ENCODE measurements around the gene MDGA2.

Gene MDGA2

GRCh38 chr14:47057364-47057763 lies 618.0 kb downstream of the MDGA2 start:
- no peak for TF ChIP-seq TAF1 (IDR thresholded peaks at IDR 0.05; ENCODE audit: borderline replicate concordance, low read depth, low read length)
- TF ChIP-seq POLR2A (IDR thresholded peaks at IDR 0.05; ENCODE audit: low read depth, low read length): no peak
- TF ChIP-seq POLR2AphosphoS5 (IDR thresholded peaks at IDR 0.05; ENCODE audit: low read depth, low read length): no peak
- FAIRE-seq: no peak

GRCh38 chr14:47044841-47045240 lies 630.6 kb downstream of the MDGA2 start:
- DNase-seq (ENCODE audit: insufficient read length) (no peak), FAIRE-seq (no peak)
- TF ChIP-seq POLR2A (IDR thresholded peaks at IDR 0.05; ENCODE audit: low read depth, low read length) (no peak), POLR2AphosphoS5 (IDR thresholded peaks at IDR 0.05; ENCODE audit: low read depth, low read length) (no peak), TAF1 (IDR thresholded peaks at IDR 0.05; ENCODE audit: borderline replicate concordance, low read depth, low read length) (no peak)

More at GRCh38 chr14:47057364-47057763, 618.0 kb downstream of the MDGA2 start:
- DNase-seq (ENCODE audit: insufficient read length): no peak

- no peak for DNase-seq (ENCODE audit: insufficient read length)
- FAIRE-seq: no peak
- TF ChIP-seq TAF1 (IDR thresholded peaks at IDR 0.05; ENCODE audit: borderline replicate concordance, low read depth, low read length) (no peak), POLR2A (IDR thresholded peaks at IDR 0.05; ENCODE audit: low read depth, low read length) (no peak), POLR2AphosphoS5 (IDR thresholded peaks at IDR 0.05; ENCODE audit: low read depth, low read length) (no peak)
Observed at GRCh38 chr14:47040550-47040949, 634.9 kb downstream of the MDGA2 start.

DNA sequence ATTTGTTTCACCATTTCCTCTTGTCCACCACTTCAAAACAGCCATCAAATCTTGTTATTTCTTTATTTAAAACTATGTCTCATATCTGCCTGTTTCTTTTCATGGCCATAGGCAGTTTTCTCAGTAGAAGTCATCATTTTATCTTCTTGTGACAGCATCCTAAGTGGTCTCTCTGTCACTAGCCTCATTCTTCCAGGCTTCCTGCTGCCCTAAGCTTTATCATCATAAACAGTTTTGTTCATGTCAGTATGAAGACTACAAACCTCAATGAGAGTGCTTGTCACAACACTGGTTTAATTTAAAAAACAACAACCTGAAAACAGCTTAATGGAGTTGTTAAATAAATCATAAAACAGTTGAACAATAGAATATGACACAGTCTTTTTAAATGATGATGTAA lies 636.1 kb downstream of the MDGA2 start:
- TF ChIP-seq TAF1 (IDR thresholded peaks at IDR 0.05; ENCODE audit: borderline replicate concordance, low read depth, low read length): no peak
- FAIRE-seq (no peak), DNase-seq (ENCODE audit: insufficient read length) (no peak)

DNA sequence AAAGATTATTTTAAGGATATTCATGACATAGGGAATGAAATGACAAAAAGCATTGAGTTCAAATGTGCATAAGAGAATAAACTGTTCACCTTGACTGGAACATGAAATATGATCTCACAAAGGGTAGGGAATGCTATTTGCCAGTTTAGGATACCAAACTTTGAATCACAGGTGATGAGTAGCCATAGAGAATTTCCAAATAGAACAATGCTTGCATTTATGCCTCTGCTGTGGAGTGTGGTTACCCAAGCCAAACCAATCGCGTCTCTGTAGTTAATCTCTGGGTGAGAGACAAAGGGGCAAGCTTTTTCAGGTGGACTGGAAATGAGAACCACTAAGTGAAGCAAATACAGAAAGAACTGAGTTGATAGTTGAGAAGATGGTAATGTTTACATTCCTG lies 652.7 kb downstream of the MDGA2 start:
- FAIRE-seq: no peak
- TF ChIP-seq TAF1 (IDR thresholded peaks at IDR 0.05; ENCODE audit: borderline replicate concordance, low read depth, low read length) (no peak), POLR2AphosphoS5 (IDR thresholded peaks at IDR 0.05; ENCODE audit: low read depth, low read length) (no peak), POLR2A (IDR thresholded peaks at IDR 0.05; ENCODE audit: low read depth, low read length) (no peak)

DNA sequence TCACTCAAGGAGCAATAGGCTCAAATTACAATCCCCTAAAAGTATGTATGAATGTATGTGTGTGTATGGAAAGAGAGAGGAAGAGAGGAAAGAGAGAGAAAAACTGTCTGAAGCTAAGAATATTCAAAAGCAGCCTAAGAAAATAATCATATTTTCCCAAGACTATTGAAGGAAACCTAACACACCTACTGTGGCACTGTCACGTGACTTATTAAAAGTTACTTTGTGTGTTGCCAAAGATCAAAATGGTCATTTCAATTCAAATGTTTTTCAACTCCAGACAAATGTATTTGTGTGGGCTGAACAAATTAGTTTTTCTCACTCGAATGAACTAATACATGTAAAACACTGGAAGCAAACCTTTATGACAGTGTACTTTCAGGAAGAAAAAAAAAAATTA lies 654.9 kb downstream of the MDGA2 start:
- DNase-seq (ENCODE audit: insufficient read length) (no peak), FAIRE-seq (no peak)

More for the DNA sequence above, 652.7 kb downstream of the MDGA2 start:
- DNase-seq (ENCODE audit: insufficient read length): no peak

DNA sequence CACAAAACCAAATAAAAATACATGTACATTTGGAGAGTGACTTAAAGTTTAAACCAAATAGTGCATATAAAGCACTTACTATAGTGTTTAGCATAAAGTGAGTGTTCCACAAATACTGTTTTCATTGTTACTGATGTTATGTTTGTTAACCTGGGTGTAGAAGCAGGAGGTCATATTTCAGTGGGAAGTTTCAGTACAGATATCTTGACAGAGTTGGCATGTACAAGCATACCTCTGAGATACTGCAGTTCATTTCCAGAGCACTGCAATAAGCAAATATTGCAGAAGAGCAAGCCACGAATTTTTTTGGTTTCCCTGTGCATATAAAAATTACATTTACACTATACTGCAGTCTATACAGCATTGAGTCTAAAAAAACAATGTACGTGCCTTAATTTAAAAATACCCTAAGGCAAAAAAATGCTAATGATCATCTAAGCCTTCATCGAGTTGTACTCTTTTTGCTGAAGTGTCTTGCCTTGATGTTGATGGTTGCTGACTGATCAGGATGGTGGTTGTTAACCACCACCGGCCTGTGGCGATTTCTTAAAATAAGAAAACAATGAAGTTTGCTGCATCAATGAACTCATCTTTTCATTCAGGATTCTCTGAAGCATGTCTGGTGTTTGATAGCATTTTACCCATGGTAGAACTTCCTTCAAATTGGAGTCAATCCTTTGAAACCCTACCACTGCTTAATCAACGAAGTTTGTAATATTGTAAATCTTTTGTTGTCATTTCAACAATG lies 662.7 kb downstream of the MDGA2 start:
- no peak for TF ChIP-seq TAF1 (IDR thresholded peaks at IDR 0.05; ENCODE audit: borderline replicate concordance, low read depth, low read length)
- DNase-seq (ENCODE audit: insufficient read length): no peak
- no peak for FAIRE-seq

More for the DNA sequence above, 654.9 kb downstream of the MDGA2 start:
- TF ChIP-seq TAF1 (IDR thresholded peaks at IDR 0.05; ENCODE audit: borderline replicate concordance, low read depth, low read length): no peak
- no peak for TF ChIP-seq POLR2AphosphoS5 (IDR thresholded peaks at IDR 0.05; ENCODE audit: low read depth, low read length)
- TF ChIP-seq POLR2A (IDR thresholded peaks at IDR 0.05; ENCODE audit: low read depth, low read length): no peak

DNA sequence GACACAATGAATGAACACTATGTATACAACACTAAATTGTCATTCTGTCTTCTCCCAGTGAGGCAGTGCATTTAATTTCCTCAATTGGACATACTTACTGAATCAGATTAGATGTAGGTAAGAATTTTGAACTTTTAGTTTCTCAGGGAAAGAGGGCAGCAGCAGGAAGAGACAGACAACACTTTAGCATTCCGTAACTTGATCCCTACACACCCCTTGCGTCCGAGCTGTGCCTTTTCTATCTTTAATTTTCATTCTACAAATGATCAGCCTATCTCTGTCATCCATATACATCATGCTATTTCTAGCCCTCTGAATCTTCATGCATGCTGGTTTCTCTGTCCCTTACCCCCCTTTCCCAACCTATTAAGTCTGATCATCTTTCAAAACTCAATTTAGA lies 665.8 kb downstream of the MDGA2 start:
- no peak for TF ChIP-seq TAF1 (IDR thresholded peaks at IDR 0.05; ENCODE audit: borderline replicate concordance, low read depth, low read length)
- TF ChIP-seq POLR2A (IDR thresholded peaks at IDR 0.05; ENCODE audit: low read depth, low read length): no peak
- no peak for TF ChIP-seq POLR2AphosphoS5 (IDR thresholded peaks at IDR 0.05; ENCODE audit: low read depth, low read length)

GRCh38 chr14:47008732-47009131 lies 666.7 kb downstream of the MDGA2 start:
- no peak for DNase-seq (ENCODE audit: insufficient read length)
- FAIRE-seq: no peak
- TF ChIP-seq POLR2A (IDR thresholded peaks at IDR 0.05; ENCODE audit: low read depth, low read length) (no peak), TAF1 (IDR thresholded peaks at IDR 0.05; ENCODE audit: borderline replicate concordance, low read depth, low read length) (no peak), POLR2AphosphoS5 (IDR thresholded peaks at IDR 0.05; ENCODE audit: low read depth, low read length) (no peak)

More for the DNA sequence above, 665.8 kb downstream of the MDGA2 start:
- no peak for FAIRE-seq
- no peak for DNase-seq (ENCODE audit: insufficient read length)

- DNase-seq (ENCODE audit: insufficient read length): no peak
- TF ChIP-seq POLR2AphosphoS5 (IDR thresholded peaks at IDR 0.05; ENCODE audit: low read depth, low read length): no peak
- no peak for TF ChIP-seq POLR2A (IDR thresholded peaks at IDR 0.05; ENCODE audit: low read depth, low read length)
- no peak for TF ChIP-seq TAF1 (IDR thresholded peaks at IDR 0.05; ENCODE audit: borderline replicate concordance, low read depth, low read length)
- FAIRE-seq: no peak
Observed at GRCh38 chr14:46999661-47000060, 675.7 kb downstream of the MDGA2 start.

- DNase-seq (ENCODE audit: insufficient read length) (no peak), FAIRE-seq (no peak)
- no peak for TF ChIP-seq POLR2AphosphoS5 (IDR thresholded peaks at IDR 0.05; ENCODE audit: low read depth, low read length)
- no peak for TF ChIP-seq POLR2A (IDR thresholded peaks at IDR 0.05; ENCODE audit: low read depth, low read length)
- TF ChIP-seq TAF1 (IDR thresholded peaks at IDR 0.05; ENCODE audit: borderline replicate concordance, low read depth, low read length): no peak
Observed at GRCh38 chr14:46989566-46989965, 685.8 kb downstream of the MDGA2 start.

DNA sequence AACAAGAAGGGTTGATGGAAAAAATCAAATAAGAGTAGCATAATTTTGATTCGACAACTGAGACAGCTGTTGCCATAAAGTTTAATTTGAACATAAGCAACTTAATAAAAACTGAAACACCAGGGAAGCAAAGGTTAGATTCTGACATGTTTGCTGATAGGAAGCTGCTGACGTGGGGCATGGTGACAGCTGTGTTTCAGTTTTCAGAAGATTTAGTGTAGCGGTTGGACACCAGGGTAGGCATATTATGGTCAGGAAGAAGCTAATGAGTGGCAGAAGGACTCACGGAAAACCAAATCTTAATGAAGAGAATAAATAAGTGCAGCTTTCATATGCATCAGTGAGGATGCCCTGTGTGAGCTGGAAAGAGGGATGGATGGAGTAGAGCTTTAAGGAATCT lies 687.1 kb downstream of the MDGA2 start:
- FAIRE-seq: no peak
- TF ChIP-seq TAF1 (IDR thresholded peaks at IDR 0.05; ENCODE audit: borderline replicate concordance, low read depth, low read length): no peak
- DNase-seq (ENCODE audit: insufficient read length): no peak
